ENCODE results near the gene SDK1. TPM values are rescaled to one million over a fixed set of nuclear protein-coding genes. Genes with fewer than 3 reads are reported as not detected.

Gene SDK1
- total and polyA plus RNA-seq, 10 of the 15 experiments (the other 5 are each of a cell fraction or from before 2014, with no cell fraction given), result 0.14 to 0.33 TPM; not detected in 8

DNA sequence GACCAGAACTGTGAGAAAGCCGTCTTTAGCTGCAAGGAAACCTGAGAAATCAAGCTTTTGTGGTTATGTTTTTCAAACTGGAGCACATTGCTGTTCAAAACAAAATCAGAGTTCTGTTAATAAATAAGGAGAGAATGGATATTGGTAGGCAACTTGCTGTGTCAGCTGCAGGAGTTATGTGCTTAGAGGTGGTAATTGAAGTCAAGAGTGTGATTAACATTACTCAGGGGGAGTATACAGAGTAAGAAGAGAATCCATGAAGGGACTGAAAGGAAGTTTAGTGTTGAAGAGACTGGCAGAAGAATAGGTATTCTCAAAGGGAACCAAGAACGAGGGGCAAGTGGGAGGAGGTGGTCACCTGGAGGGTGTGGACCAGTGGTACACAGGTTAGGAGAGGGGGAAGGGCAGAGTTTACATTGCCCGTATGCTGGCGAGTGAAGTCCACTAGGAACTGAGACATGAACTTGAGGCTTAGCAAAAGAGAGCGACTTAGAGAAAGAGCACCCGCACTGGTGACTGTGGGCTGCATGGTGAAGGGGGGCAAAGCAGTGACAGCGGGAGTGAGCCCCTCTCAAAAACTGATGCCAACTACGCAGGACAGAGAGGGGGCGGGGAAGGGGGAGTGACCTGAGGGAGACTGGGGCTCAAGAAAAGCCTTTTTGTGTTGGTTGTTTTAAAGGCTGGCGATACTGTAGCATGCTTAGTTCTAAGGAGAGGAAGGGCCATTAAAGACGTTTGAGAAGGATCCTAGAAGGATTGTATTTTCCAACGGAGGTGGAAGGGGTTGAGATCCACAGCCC, 80.0 kb downstream of the SDK1 start:
- ChIA-PET RAD21 (ENCODE audit: unreplicated experiment) (no interaction called here), POLR2A (no interaction called here), CTCF (no interaction called here), SMC1A (ENCODE audit: uncharacterized antibody, unreplicated experiment) (interaction anchor here (1.2 kb wide), 1 partner anchor 30 kb away, joined by 3 read pairs; no protein-coding TSS in a partner anchor)
- intact Hi-C loops (cut with micrococcal nuclease; ENCODE audit: unreplicated experiment) (no loop called here), in situ Hi-C loops (cut with MboI) (no loop called here)
- H3K9me3 ChIP-seq (replicated peaks; ENCODE audit: control insufficient read depth, insufficient read depth, low read length), result no peaks in the 10 kb centered on the region
- H3K9ac ChIP-seq (ENCODE audit: control insufficient read depth, insufficient read depth, low read length), result no peak overlapping the region
- BruUV-seq (replicated peaks), result no TSS peak
- no peak for FAIRE-seq
- no peaks in the 10 kb centered on the region for H3K36me3 ChIP-seq (ENCODE audit: control insufficient read depth in 2 of 2, insufficient read depth in 2 of 2, low read length in 1 of 2)
- H3K4me1 ChIP-seq (ENCODE audit: control insufficient read depth, insufficient read depth, low read length), result no peaks in the 10 kb centered on the region
- TF ChIP-seq RAD51 (IDR thresholded peaks at IDR 0.05) (no peak), FOS (IDR thresholded peaks at IDR 0.05; ENCODE audit: borderline replicate concordance, extremely low read depth, insufficient read length) (no peak), MLLT1 (IDR thresholded peaks at IDR 0.05) (no peak), EP300 (IDR thresholded peaks at IDR 0.05; ENCODE audit: borderline replicate concordance in 1 of 2, control insufficient read depth in 1 of 2, low read depth in 2 of 2, low read length in 2 of 2) (no peak), RELA (IDR thresholded peaks at IDR 0.05; ENCODE audit: borderline replicate concordance, partially characterized antibody) (no peak), STAT1 (conservative IDR thresholded peaks at IDR 0.05) (no peak), CEBPB (IDR thresholded peaks at IDR 0.05; ENCODE audit: borderline replicate concordance in 1 of 2, low read depth in 2 of 2, low read length in 2 of 2) (no peak), SIX5 (IDR thresholded peaks at IDR 0.05; ENCODE audit: low read depth, low read length, severe bottlenecking) (no peak), NFIC (IDR thresholded peaks at IDR 0.05; ENCODE audit: low read depth, low read length) (no peak)
- no peaks in the 10 kb centered on the region for H4K20me1 ChIP-seq (ENCODE audit: control insufficient read depth, insufficient read depth)
- H2AFZ ChIP-seq (ENCODE audit: control insufficient read depth, low read depth, low read length), result no peak overlapping the region
- no peaks in the 10 kb centered on the region for H3K79me2 ChIP-seq (ENCODE audit: control insufficient read depth, insufficient read depth, low read length)
- no peak overlapping the region for H3K27ac ChIP-seq (ENCODE audit: control insufficient read depth, insufficient read depth)
- H3K4me3 ChIP-seq, result no peak overlapping the region
- no peak for DNase-seq (ENCODE audit: low read depth, low spot score)
- 48% methylated on average over 11 of the region's 12 CpGs for WGBS (ENCODE audit: insufficient coverage, insufficient replicate concordance, low lambda C conversion rate, missing lambda C conversion rate)
- no peak for ATAC-seq
- no peak overlapping the region for H3K4me2 ChIP-seq (ENCODE audit: control insufficient read depth, insufficient read depth)
- peaks cover 0 to 2% of the 10 kb centered on the region in 2 experiments; a peak in 1 of 4 replicates for H3K27me3 ChIP-seq (replicated peaks in 1 of 2; ENCODE audit: control insufficient read depth in 2 of 2, insufficient read depth in 2 of 2, low read length in 1 of 2)

All from GM12878 (cell line).